H9 (cell line): ENCODE measurements around the gene PERM1. TPM values are rescaled to one million over a fixed set of nuclear protein-coding genes. Genes with fewer than 3 reads are reported as not detected.

Experiments used
- DNase-seq: peaks from one replicate; pipeline ENCODE4 v3.0.0-alpha.2; 2017
- H2AFZ ChIP-seq: one replicate; pipeline ENCODE4 v1.6.1; 2013; ENCODE audit warnings: mild to moderate bottlenecking, low read length, control low read depth, moderate library complexity
- H2AK5ac ChIP-seq: 2 replicates; pipeline ENCODE4 v1.6.1; 2013; ENCODE audit warnings: low read length, control low read depth, mixed read lengths; ENCODE audit not compliant: insufficient read length
- H2BK120ac ChIP-seq: one replicate; pipeline ENCODE4 v1.6.1; 2013; ENCODE audit warnings: low read depth, mild to moderate bottlenecking, low read length, control low read depth, inconsistent platforms; ENCODE audit not compliant: poor library complexity, severe bottlenecking
- H2BK12ac ChIP-seq: 2 replicates; pipeline ENCODE4 v1.6.1; 2013; ENCODE audit warnings: low read length, control low read depth, mixed read lengths, low read depth; ENCODE audit not compliant: insufficient read length
- H2BK15ac ChIP-seq: 2 replicates; pipeline ENCODE4 v1.6.1; 2013; ENCODE audit warnings: low read depth, low read length, control low read depth
- H2BK20ac ChIP-seq: one replicate; pipeline ENCODE4 v1.6.1; 2013; ENCODE audit warnings: low read depth, mild to moderate bottlenecking, low read length, control low read depth, inconsistent platforms; ENCODE audit not compliant: poor library complexity, severe bottlenecking
- H2BK5ac ChIP-seq: 2 replicates; pipeline ENCODE4 v1.6.1; 2013; ENCODE audit warnings: low read length, control low read depth, mixed read lengths; ENCODE audit not compliant: insufficient read length
- H3K14ac ChIP-seq: 2 replicates; pipeline ENCODE4 v1.6.1; 2013; ENCODE audit warnings: low read length, control low read depth; ENCODE audit not compliant: insufficient read depth
- H3K18ac ChIP-seq: 2 replicates; pipeline ENCODE4 v1.6.1; 2013; ENCODE audit warnings: low read depth, mild to moderate bottlenecking, mixed read lengths, low read length, control low read depth; ENCODE audit not compliant: insufficient read length
- H3K23ac ChIP-seq: 2 replicates; pipeline ENCODE4 v1.6.1; 2013; ENCODE audit warnings: low read length, control low read depth, mixed read lengths, low read depth; ENCODE audit not compliant: insufficient read length
- H3K23me2 ChIP-seq: 2 replicates; pipeline ENCODE4 v1.6.1; 2013; ENCODE audit warnings: low read depth, mild to moderate bottlenecking, mixed read lengths, low read length, control low read depth; ENCODE audit not compliant: insufficient read length, poor library complexity, severe bottlenecking
- H3K27ac ChIP-seq: 2 replicates; pipeline ENCODE4 v1.5.1; 2013; ENCODE audit warnings: low read length, control low read depth, mixed read lengths, low read depth; ENCODE audit not compliant: insufficient read length
- H3K27me3 ChIP-seq: 2 replicates; pipeline ENCODE4 v1.6.1; 2013; ENCODE audit warnings: low read length, control low read depth, inconsistent platforms; ENCODE audit not compliant: insufficient read depth
- H3K4ac ChIP-seq: 2 replicates; pipeline ENCODE4 v1.6.1; 2013; ENCODE audit warnings: low read depth, mild to moderate bottlenecking, control low read depth, inconsistent platforms, low read length, moderate library complexity
- H3K4me1 ChIP-seq: 2 replicates; pipeline ENCODE4 v1.6.1; 2013; ENCODE audit warnings: low read length, control low read depth, inconsistent platforms; ENCODE audit not compliant: insufficient read depth
- H3K4me2 ChIP-seq: 2 replicates; pipeline ENCODE4 v1.6.1; 2013; ENCODE audit warnings: low read length, control low read depth, mixed read lengths; ENCODE audit not compliant: insufficient read length, insufficient read depth
- H3K56ac ChIP-seq: 2 replicates; pipeline ENCODE4 v1.6.1; 2013; ENCODE audit warnings: low read depth, mild to moderate bottlenecking, mixed read lengths, low read length, control low read depth; ENCODE audit not compliant: insufficient read length
- H3K79me1 ChIP-seq: 2 replicates; pipeline ENCODE4 v1.6.1; 2013; ENCODE audit warnings: low read depth, mild to moderate bottlenecking, moderate library complexity, low read length, control low read depth, inconsistent platforms; ENCODE audit not compliant: insufficient read depth, poor library complexity, severe bottlenecking
- H3K79me2 ChIP-seq: 2 replicates; pipeline ENCODE4 v1.6.1; 2013; ENCODE audit warnings: low read length, control low read depth, inconsistent platforms; ENCODE audit not compliant: insufficient read depth
- H3K9ac ChIP-seq: 2 replicates; pipeline ENCODE4 v1.6.1; 2013; ENCODE audit warnings: low read length, control low read depth, mixed read lengths; ENCODE audit not compliant: insufficient read length; ENCODE audit errors: extremely low read depth
- H3K9me3 ChIP-seq: one replicate; pipeline ENCODE4 v1.6.1; 2013; ENCODE audit warnings: low read depth, low read length, inconsistent platforms; ENCODE audit not compliant: control insufficient read depth
- H3T11ph ChIP-seq: one replicate; pipeline ENCODE4 v1.6.1; 2013; ENCODE audit warnings: mild to moderate bottlenecking, low read length, control low read depth, inconsistent platforms
- H4K20me1 ChIP-seq: one replicate; pipeline ENCODE4 v1.6.1; 2013; ENCODE audit not compliant: control insufficient read depth, insufficient read length, insufficient read depth
- H4K5ac ChIP-seq: 2 replicates; pipeline ENCODE4 v1.6.1; 2013; ENCODE audit warnings: low read depth, mild to moderate bottlenecking, mixed read lengths, low read length, control low read depth; ENCODE audit not compliant: insufficient read length
- H4K8ac ChIP-seq: replicated peaks from 2 replicates; pipeline ENCODE4 v1.6.1; 2013; ENCODE audit warnings: low read length, control low read depth, mixed read lengths, low read depth; ENCODE audit not compliant: insufficient read length
- H4K91ac ChIP-seq: 2 replicates; pipeline ENCODE4 v1.6.1; 2013; ENCODE audit warnings: low read depth, mild to moderate bottlenecking, moderate library complexity, mixed read lengths, low read length, control low read depth; ENCODE audit not compliant: insufficient read length
- H3K27ac Mint-ChIP-seq, 3 experiments: 2 replicates in 2 of 3; 3 replicates in 1 of 3; pipeline ENCODE4 v1.8.0; 2020 to 2021; ENCODE audit warnings: mixed read lengths in 3 of 3, mild to moderate bottlenecking in 1 of 3, moderate library complexity in 1 of 3
- H3K27me3 Mint-ChIP-seq: 2 replicates; pipeline ENCODE4 v1.8.0; 2021; ENCODE audit warnings: low read depth, mild to moderate bottlenecking, moderate library complexity, mixed read lengths
- H3K36me3 Mint-ChIP-seq, 3 experiments: 2 replicates in 2 of 3; 3 replicates in 1 of 3; pipeline ENCODE4 v1.8.0; 2020 to 2021; ENCODE audit warnings: low read depth in 3 of 3, mixed read lengths in 3 of 3; ENCODE audit not compliant: insufficient read depth in 1 of 3
- H3K4me1 Mint-ChIP-seq, 2 experiments: 2 replicates each; pipeline ENCODE4 v1.8.0; 2020; ENCODE audit warnings: mixed read lengths in 2 of 2
- H3K4me3 Mint-ChIP-seq, 2 experiments: 2 replicates in 1 of 2; 3 replicates in 1 of 2; pipeline ENCODE4 v1.8.0; 2020 to 2021; ENCODE audit warnings: mild to moderate bottlenecking in 2 of 2, mixed read lengths in 2 of 2, moderate library complexity in 1 of 2
- H3K9me3 Mint-ChIP-seq, 2 experiments: 2 replicates in 1 of 2; 3 replicates in 1 of 2; pipeline ENCODE4 v1.8.0; 2020; ENCODE audit warnings: mild to moderate bottlenecking in 2 of 2, mixed read lengths in 2 of 2, moderate library complexity in 1 of 2
- whole genome bisulfite sequencing: extraction: QIAGEN DNeasy Blood & Tissue Kit; methylation state at CpG from one replicate; pipeline ENCODE4 v1.1.7; 2013; ENCODE audit warnings: missing lambda C conversion rate, low lambda C conversion rate, mixed read lengths; ENCODE audit not compliant: insufficient read length; ENCODE audit errors: extremely low coverage; 5-methylcytosine and 5-hydroxymethylcytosine counted together
- total RNA-seq: library from RNA; stranded (reverse); gene quantifications from 2 replicates; pipeline ENCODE4 v1.2.1, GENCODE V29; 2021
- TF ChIP-seq, protein P1 (sequence below): fragments of 200-600 bp; sonication (generic); conservative IDR thresholded peaks from 3 replicates; pipeline ENCODE4 v1.8.0; 2021; ENCODE audit warnings: antibody characterized with exemption, mild to moderate bottlenecking

The PERM1 gene
- total RNA-seq, 1 experiment from 2014 or later, result not detected

DNA sequence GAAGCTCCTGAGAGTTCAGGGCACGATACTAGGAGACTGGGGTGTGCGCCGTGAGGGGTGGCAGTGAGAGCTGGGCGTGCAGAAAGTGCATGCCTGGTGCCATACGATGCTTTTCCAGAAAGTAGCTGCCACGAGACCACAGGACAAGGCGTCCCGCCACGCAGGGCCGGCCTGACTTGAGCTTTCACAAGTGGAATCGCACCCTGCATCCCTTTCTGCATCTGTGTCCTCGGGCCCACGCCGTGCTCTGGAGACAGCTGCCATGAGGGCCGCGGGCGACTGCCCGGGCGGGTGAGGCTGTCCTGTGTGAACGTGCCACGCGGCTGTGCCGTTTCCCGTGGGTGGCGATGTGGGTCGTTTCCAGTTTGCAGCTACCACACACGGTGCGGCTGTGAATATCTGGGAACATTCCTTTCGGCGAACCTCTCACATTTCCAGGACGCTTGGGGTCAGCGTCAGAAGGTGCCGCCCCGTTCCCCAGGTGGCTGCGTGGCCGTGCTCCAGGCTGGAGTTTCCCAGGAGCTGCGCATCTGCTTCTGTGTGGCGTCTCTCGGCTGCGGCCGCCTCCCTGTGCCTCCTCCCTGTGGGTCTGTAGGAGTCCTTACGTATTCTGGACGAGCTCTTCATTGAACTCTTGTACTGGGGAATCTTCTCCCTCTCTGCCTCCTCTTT is 1.0 kb upstream of the PERM1 start:
- Histone ChIP-seq H4K8ac (no peak overlapping the region), H2BK5ac (no peak overlapping the region), H4K91ac (no peak overlapping the region), H3K4ac (no peak overlapping the region), H3K56ac (no peak overlapping the region), H3K27me3 (peaks cover 2% of the 10 kb centered on the region; the same call in 1 of the 2 replicates), H3K14ac (no peak overlapping the region), H3K9ac (no peak overlapping the region), H2AFZ (no peak overlapping the region), H2BK20ac (no peak overlapping the region), H3T11ph (no peak overlapping the region), H3K4me2 (no peak overlapping the region), H3K79me2 (no peaks in the 10 kb centered on the region), H2BK120ac (no peak overlapping the region), H4K5ac (no peak overlapping the region), H3K4me1 (no peaks in the 10 kb centered on the region), H3K18ac (no peak overlapping the region), H3K23me2 (no peaks in the 10 kb centered on the region), H3K9me3 (no peaks in the 10 kb centered on the region), H2BK15ac (no peak overlapping the region), H3K23ac (no peak overlapping the region), H2BK12ac (no peak overlapping the region), H3K27ac (no peak overlapping the region), H2AK5ac (no peak overlapping the region), H3K79me1 (no peaks in the 10 kb centered on the region), H4K20me1 (no peaks in the 10 kb centered on the region)
- TF ChIP-seq, protein P1, sequence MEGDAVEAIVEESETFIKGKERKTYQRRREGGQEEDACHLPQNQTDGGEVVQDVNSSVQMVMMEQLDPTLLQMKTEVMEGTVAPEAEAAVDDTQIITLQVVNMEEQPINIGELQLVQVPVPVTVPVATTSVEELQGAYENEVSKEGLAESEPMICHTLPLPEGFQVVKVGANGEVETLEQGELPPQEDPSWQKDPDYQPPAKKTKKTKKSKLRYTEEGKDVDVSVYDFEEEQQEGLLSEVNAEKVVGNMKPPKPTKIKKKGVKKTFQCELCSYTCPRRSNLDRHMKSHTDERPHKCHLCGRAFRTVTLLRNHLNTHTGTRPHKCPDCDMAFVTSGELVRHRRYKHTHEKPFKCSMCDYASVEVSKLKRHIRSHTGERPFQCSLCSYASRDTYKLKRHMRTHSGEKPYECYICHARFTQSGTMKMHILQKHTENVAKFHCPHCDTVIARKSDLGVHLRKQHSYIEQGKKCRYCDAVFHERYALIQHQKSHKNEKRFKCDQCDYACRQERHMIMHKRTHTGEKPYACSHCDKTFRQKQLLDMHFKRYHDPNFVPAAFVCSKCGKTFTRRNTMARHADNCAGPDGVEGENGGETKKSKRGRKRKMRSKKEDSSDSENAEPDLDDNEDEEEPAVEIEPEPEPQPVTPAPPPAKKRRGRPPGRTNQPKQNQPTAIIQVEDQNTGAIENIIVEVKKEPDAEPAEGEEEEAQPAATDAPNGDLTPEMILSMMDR, result no peak
- no CpG with 5 or more reads among the region's 43 CpGs for WGBS
- Mint-ChIP-seq H3K27me3 (peaks cover 83% of the 10 kb centered on the region), H3K4me1 (0 out of 4 replicates have a peak, but pooled peaks cover 0 to 4% of the 10 kb centered on the region in 2 experiments), H3K4me3 (no peak overlapping the region), H3K36me3 (peaks cover 0 to 5% (median 4%) of the 10 kb centered on the region in 3 experiments; a peak in 4 of 7 replicates), H3K27ac (no peak overlapping the region), H3K9me3 (peaks cover 4 to 6% of the 10 kb centered on the region in 2 experiments)
- no peak for DNase-seq
